Ramos (cell line): ENCODE results near the gene GRM5.

Experiments
- in situ Hi-C: fragments of 300-500 bp; cut with MboI; formaldehyde crosslinking; loops from one replicate; pipeline ENCODE4 v1.14.3; 2022; ENCODE audit warnings: low sequenced_read_pairs; ENCODE audit not compliant: unreplicated experiment

The GRM5 gene

DNA sequence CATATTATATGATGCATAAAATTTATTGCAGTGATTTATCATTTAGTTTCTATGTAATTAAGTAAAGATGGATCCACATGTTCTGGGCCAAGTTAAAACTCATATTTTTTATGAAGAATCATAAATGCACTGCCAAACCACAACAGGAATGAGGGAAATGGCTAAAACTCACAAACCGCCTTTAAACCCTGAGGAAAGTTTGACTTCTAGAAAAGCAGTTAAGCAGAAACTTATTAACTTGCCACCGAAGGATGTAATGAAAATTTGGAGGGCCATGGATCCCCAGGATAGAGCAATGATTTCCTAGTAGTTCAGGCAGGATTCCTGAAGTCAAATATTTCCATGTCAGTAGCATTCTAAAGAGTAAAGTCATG, 510.0 kb downstream of the GRM5 start:
- in situ Hi-C loops = no loop called here

DNA sequence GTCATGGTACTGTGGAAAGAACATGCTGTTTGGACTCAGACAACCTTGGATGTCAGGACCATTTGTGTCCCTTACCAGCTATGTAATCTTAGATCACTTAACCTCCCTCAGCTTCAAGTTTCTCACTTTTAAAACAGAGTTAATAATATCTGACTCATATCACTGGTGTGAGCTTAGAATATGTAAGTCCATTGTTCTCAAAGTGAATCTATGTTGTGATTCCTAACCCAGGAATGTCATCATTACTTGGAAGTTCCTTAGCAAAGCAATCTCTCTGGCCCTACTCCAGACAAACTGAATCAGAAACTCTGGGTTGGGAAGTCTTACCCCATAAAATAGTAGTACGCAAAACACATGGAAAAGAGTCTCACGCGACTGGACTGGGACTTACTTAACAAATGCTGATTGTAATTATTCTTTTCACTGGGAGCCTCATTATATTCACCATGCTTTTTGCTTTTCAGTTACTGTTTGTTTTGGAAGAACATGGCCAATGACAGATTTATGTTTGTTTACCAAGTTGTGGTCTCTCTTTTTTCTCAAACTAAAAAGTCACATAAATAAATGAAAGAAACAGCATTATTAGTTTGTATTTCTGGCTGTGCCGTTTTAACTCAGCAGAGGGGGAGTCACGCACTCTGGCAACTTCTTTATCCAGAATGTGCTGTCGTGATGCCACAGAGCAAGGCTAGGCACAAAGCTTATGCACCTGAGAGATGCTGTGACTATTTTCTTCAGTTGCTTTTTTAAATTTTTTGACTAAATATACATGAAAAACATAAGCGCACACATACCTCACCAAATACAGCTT, 510.6 kb downstream of the GRM5 start:
- in situ Hi-C loops = no loop called here

DNA sequence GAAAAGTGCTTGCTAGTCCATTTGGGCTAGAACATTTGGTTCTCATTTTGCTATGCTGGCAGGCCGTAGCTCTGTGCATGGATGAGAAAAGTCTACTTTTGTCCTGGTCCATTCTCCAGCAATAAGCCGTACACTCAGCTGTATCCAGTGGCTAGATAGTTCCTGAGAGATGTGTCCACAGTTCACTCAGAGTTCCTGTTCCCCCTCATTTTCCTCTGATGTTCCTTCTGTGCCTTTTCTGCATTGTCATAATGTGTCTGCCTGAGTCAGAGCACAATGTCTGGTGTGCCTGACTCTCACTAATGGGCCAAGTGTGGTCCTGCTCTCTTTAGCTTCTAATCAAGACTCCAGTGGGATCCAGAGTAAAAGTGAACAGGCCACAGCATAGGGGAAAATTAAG, 512.6 kb downstream of the GRM5 start:
- in situ Hi-C loops = no loop called here

DNA sequence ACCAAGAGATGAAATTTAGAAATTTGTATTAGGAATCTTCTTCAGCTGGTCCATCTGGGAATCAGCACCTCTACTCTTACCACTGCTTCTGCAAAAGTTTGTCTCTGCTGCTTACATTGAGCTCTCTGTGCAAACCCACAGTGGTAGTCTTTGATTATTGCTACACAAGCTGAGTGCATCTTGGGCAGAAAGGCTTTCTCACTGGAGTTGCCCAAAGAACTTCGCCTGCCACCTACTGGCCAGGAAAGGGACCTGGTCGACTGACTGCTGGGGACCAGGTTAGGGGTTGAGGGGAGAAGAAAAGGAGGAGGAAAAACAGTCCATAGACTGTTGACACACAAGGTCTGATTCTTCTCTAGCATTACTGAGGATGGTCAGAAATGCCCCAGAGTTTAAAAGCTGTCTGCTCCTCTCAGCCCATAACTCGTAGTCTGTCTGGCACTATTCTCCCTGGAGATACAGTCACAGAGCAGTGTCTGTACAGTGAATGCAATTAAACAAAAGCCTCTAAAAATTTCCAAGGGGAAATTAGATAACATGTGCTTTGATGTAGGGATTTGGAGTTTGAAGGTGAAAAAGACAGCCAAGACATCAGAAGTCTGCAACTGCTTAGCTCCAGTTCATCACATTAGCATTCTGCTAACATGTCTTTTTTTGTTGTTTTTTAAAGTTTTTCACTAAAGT, 513.3 kb downstream of the GRM5 start:
- in situ Hi-C loops = no loop called here

DNA sequence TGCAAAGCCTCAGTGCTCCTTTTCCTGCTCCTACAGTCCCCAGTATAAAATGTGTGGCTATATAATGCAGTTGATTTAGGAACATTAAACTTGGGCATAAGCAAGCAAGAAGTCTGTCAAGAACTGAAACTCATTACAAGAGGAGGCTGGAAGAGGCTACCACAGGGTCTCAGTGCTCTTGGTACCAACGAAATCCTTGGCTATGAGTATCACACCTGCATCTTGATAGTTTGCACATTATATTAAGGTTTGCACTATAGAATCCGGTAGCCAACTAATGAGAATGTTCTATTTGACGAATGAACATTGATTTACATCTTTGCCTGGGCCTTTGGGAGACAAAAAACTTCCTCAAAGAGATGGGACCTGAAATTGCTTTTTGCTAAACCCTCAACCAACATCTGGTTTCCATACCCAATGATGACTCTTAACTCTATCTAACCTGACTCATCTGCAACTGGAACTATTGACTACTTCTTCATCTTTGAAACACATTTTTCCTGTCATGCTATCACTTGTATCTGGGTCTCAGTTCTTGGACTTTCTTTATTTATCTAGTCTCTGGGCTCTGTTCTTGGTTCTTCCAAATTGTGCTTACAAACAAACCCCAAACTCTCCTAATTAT, 521.0 kb downstream of the GRM5 start:
- in situ Hi-C loops = loop anchor here (10.0 to 25.0 kb wide), 3 partner anchors 432 to 1607 kb away; no protein-coding TSS in a partner anchor

DNA sequence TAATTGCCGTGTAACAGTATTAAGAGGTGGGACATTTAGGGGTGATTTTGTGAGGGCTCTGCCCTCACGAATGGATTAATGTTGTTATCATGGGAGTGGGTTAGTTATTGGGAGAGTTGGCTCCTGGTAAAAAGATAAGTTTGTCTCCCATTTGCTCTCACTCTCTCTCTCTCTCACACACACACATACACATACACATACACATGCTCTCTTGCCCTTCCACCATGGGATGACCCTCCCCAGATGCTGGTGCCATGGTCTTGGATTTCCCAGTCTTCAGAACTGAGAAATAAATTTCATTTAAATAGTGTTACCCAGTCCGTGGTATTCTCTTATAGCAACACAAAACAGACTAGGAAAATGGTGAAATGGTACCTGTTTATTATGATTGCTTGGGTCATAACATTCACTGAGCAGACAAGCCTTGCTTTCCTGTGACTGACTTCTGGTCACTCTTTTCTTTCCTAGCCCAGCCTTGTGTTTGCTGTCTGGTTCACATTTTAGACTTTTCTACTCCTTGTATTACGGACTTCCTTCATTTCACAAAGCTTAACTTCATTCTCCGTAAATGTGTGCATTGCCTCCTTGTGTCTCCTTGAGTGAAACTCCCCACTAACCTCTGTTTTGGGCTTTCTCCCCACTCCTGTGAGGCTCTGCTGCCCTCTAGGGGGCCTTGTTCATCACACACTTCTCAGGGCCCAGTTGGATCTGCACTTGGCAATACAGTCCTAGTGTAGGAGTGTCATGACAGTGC, 521.7 kb downstream of the GRM5 start:
- in situ Hi-C loops = loop anchor here (10.0 to 25.0 kb wide), 3 partner anchors 432 to 1607 kb away; no protein-coding TSS in a partner anchor

DNA sequence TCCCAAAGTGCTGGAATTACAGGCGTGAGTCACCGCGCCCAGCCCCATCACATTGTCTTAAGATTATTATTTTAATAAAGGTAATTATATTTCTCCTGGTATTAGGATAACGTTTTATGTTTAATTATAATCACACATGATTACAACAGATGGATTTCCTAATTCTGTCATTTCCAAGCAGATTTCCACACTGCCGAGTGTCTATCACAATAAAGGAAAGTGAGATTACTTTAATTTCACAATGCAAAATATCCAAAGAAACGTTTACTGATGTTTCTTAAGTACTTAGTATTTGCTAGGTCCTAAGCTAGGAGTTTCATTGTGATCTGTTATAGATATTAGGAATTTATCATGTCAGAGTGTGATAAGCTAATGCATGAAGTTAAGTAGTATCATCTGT, 524.8 kb downstream of the GRM5 start:
- in situ Hi-C loops = loop anchor here (10.0 to 25.0 kb wide), 3 partner anchors 429 to 1604 kb away; no protein-coding TSS in a partner anchor

DNA sequence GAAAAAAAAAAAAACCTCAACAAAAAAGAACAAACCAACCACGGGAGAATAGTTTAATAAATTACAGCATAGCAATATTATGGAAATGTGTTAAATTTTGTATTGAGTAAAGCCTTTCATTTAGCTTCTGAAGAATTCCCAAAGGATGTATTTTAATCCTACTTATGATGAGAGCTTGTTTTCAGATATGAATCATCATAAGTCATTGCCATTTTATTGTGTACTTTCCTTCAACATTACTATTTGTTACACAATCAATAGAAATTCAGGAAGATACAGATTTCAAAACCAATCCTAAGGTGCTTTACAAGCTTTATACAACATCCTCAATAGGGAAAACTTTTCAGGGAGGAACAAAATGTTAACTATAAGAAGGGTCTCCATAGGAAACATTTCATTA, 527.7 kb downstream of the GRM5 start:
- in situ Hi-C loops = loop anchor here (25.0 kb wide), 2 partner anchors 426 to 1601 kb away; no protein-coding TSS in a partner anchor

DNA sequence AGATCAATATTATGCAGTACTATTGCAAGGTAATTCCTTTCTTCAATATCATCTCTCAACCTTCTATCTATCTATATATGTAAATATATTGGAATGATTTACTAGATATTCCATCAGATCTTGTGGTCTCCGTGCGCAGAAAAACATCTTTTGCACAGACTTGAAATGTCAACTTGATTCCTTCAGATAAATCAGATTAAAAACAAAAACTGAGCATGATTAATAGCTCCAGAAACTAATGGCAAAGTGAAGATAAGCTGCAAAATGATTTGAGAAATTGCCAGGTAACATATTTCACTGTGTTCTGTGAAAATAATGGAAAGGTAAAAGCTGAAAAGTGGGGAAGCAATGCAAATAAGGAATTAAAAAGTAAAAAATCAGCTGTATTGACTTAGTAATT, 528.2 kb downstream of the GRM5 start:
- in situ Hi-C loops = loop anchor here (25.0 kb wide), 2 partner anchors 425 to 1600 kb away; no protein-coding TSS in a partner anchor

DNA sequence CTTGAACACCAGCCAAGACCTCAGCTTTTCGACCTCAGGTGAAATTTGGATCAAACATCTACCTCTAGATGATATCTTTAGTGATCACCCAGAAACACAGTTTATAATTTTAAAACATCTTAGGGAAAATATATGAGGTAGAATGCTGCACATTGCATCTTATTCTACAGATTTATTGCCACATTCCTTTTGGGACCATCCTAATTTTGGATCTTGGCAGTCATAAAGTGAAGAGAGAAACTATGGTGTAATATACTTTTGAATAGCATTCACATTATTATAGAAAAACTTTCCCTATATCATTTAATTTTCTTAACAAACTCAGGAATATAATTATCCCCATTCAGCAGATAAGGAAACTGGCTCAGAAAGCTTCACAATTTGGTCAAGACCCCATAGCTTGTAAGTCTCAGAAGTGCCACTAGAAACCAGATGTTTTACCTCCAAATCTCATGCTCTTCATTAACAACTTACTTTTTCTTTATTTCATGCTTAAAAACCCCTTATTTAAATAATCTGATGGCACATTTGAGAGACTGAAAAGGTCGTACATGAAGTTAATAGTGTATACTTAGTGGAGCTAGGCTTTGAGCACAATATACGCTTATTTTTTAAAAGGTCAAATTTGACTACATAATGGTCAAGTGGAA, 529.0 kb downstream of the GRM5 start:
- in situ Hi-C loops = loop anchor here (25.0 kb wide), 2 partner anchors 424 to 1599 kb away; no protein-coding TSS in a partner anchor

DNA sequence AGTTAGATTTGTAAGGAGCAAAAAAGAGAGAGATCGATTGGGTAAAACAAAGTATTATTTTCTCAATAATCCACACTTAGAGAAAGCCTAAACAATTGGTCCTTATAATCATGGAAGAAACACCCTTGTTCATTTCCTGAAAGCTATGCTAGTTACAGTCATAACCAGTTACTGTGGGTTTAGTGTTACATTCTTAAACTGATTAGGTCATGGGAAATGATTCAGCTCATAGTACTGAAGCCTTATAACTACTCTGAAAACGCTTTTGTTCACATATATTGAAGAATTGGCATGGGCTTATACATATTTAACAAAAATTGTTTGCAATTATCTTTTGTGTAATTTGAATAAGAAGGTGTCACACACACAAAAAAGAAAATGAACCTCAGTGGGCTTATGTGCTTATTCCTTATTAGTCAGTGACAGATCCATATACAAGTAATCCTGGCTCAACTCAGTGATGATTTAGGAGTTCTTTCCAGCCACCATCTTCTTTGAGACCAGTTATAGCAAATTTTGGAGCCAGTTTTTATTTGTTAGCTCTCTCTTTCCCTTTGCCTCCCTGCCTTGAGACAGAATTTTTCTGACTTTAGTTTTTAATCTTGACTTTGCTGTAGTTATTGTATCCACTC, 529.8 kb downstream of the GRM5 start:
- in situ Hi-C loops = loop anchor here (25.0 kb wide), 2 partner anchors 424 to 1599 kb away; no protein-coding TSS in a partner anchor

DNA sequence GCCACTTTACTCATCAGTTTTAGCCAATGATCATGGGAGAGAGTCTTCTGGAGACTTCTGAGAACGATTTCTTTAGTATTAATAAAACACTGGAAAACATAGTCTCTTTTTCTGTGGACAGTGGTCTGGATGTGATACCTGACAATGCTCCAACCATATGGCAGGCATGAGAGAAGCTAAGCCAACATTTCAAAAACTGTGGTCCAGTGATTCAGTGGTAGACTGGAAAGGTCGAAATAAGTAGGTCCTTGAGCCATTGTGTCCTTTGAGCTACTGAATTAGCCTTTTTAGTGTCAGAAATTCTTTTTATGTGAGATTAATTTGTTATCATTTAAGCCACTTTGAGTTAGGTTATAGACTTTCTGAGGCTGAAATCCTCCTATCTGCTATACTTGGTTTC, 530.5 kb downstream of the GRM5 start:
- in situ Hi-C loops = loop anchor here (25.0 kb wide), 2 partner anchors 423 to 1598 kb away; no protein-coding TSS in a partner anchor

DNA sequence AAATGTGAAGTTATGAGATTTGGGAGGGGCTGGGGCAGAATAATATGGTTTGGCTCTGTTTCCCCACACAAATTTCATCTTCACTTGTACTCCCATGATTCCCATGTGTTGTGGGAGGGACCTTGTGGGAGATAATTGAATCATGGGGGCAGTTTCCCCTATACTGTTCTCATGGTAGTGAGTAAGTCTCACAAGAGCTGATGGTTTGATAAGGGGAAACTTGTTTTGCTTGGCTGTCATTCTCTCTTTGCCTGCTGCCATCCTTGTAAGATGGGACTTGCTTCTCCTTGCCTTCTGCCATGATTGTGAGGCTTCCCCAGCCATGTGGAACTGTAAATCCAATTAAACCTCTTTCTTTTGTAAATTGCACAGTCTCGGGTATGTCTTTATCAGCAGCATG, 531.1 kb downstream of the GRM5 start:
- in situ Hi-C loops = loop anchor here (25.0 kb wide), 2 partner anchors 422 to 1597 kb away; no protein-coding TSS in a partner anchor

DNA sequence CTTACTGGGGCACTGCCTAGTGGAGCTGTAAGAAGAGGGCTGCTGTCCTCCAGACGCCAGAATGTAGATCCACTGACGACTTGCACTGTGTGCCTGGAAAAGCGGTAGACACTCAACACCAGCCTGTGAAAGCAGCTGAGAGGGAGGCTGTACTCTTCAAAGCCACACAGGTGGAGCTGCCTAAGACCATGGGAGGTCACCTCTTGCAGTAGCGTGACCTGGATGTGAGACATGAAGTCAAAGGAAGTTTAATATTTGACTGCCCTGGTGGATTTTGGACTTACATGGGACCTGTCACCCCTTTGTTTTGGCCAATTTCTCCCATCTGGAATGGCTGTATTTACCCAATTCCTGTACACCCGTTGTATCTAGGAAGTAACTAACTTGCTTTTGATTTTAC, 531.6 kb downstream of the GRM5 start:
- in situ Hi-C loops = loop anchor here (25.0 kb wide), 2 partner anchors 422 to 1597 kb away; no protein-coding TSS in a partner anchor

DNA sequence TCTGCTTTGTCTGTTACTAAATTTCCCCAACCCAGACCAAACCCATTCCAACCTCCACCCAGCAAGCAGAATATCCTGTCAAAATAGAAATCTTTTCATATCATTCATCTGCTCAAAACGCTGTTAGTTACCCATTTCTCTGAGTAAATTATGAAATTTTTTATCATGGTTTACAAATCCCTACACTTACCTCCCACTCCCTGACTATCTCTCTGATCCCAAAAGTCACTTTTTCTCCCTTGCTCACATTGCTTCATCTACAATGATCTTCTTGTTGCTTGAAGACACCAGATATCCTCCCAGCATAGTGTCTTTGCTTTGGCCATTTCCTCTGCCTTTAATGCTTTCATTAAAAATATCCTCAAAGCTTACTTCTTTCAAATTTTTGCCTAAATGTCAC, 532.8 kb downstream of the GRM5 start:
- in situ Hi-C loops = loop anchor here (25.0 kb wide), 2 partner anchors 421 to 1596 kb away; no protein-coding TSS in a partner anchor

DNA sequence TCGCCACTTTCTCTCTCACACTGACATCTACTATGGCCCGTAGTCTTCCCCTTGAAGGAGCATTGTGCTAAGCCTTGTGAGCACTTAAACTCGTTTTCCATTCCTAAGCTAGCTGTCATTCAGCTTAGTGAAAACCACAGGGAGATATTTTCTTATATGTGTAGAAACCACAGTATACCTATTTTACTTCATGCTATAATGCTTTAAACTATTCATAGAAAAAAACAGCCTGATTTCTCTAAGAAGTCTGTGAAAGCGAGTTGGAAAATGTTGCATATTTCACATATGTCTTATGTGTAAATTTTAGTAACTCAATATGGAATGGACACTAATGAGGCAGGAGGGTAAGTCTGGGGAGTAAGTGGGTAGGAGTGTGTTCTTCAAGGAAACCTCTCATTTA, 534.0 kb downstream of the GRM5 start:
- in situ Hi-C loops = loop anchor here (25.0 kb wide), 2 partner anchors 420 to 1595 kb away; no protein-coding TSS in a partner anchor

DNA sequence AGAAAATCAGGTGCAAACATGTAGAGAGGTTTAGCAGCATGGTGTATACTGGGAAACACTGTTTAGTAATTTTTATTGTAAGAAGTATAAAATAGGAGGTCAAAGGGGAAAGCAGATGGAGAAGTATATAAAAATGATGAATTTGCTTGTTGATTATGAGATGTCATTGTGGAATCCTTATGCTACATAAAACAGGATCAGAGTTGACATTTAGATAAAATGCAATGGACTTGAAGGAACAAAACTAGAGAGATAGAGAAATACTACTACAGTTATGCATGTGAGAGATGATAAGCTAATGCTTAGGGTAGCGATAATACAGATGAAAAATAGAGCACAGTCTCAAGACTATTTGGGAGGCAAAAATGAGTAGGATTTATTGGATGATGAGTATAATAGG, 536.4 kb downstream of the GRM5 start:
- in situ Hi-C loops = loop anchor here (25.0 kb wide), 2 partner anchors 417 to 1592 kb away; no protein-coding TSS in a partner anchor

DNA sequence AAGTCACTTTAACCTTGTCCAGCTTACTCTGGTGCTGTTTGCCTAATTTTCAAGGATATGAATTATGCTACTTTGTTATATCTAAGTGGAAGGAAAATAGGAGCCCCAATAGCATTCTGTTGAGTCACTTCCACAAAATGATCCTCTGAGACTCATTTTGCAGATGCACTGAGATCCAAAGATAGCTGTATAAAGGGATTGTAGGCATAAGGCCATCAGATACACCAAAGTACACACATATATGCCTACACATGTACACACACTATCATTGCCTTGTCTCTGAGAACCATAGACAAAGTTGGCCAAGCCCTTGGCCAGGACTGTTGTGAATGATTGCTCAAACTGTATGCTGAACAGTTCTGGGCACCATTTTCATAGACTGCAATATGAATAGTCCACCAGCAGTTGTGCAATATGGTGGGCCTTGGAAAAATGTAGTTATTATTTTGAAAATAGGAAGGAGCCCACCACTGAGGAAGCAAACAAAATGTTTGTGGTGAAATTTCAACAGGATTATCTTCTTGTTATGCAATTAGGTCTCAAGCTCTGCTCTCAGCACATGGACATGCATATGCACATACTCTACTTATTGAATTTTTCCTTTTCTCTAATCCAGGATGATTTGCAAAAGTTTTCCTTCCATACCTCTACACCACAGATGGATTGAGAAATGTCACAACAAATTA, 542.3 kb downstream of the GRM5 start:
- in situ Hi-C loops = no loop called here
